GM19468 (cell line): ENCODE measurements around the gene ITGB5.
"Not testable (repeated sequence)": the region's sequence is repeated elsewhere in the genome, so short reads cannot be mapped to it uniquely, and the experiment has no call there.

Source experiments
- ATAC-seq: cut with Tn5 transposase; IDR thresholded peaks from one replicate; pipeline ENCODE4 v1.9.1; 2021; ENCODE audit warnings: mild to moderate bottlenecking, moderate library complexity, moderate number of reproducible peaks; ENCODE audit not compliant: unreplicated experiment; ENCODE audit errors: extremely low read depth

Gene ITGB5

GRCh38 chr3:124793054-124793739 lies 94.0 kb downstream of the ITGB5 start:
- ATAC-seq = no peak

GRCh38 chr3:124792341-124793040 lies 94.7 kb downstream of the ITGB5 start:
- no peak for ATAC-seq

GRCh38 chr3:124791639-124792151 lies 95.5 kb downstream of the ITGB5 start:
- no peak for ATAC-seq

- no peak for ATAC-seq
Measured at GRCh38 chr3:124791142-124791541, 96.0 kb downstream of the ITGB5 start.

GRCh38 chr3:124789103-124789502 lies 98.1 kb downstream of the ITGB5 start:
- ATAC-seq = not testable (repeated sequence)

- no peak for ATAC-seq
Measured at GRCh38 chr3:124788254-124788745, 98.9 kb downstream of the ITGB5 start.

GRCh38 chr3:124787476-124788195 lies 99.5 kb downstream of the ITGB5 start:
- no peak for ATAC-seq

GRCh38 chr3:124786511-124787241 lies 100.5 kb downstream of the ITGB5 start:
- no peak for ATAC-seq

GRCh38 chr3:124785973-124786372 lies 101.2 kb downstream of the ITGB5 start:
- ATAC-seq = no peak

GRCh38 chr3:124784686-124785382 lies 102.3 kb downstream of the ITGB5 start:
- ATAC-seq = peak; percentile 36

- no peak for ATAC-seq
Measured at GRCh38 chr3:124783696-124784095, 103.5 kb downstream of the ITGB5 start.

- not testable (repeated sequence) for ATAC-seq
Measured at GRCh38 chr3:124782377-124782712, 104.8 kb downstream of the ITGB5 start.

GRCh38 chr3:124781476-124782376 lies 105.4 kb downstream of the ITGB5 start:
- ATAC-seq = no peak

GRCh38 chr3:124780761-124781475 lies 106.2 kb downstream of the ITGB5 start:
- ATAC-seq = no peak

GRCh38 chr3:124780356-124780755 lies 106.8 kb downstream of the ITGB5 start:
- ATAC-seq = no peak

- ATAC-seq = no peak
Measured at GRCh38 chr3:124779751-124780191, 107.4 kb downstream of the ITGB5 start.

- ATAC-seq = no peak
Measured at GRCh38 chr3:124779116-124779515, 108.0 kb downstream of the ITGB5 start.
